Measurements from ENCODE around the gene MECR.

The MECR gene

DNA sequence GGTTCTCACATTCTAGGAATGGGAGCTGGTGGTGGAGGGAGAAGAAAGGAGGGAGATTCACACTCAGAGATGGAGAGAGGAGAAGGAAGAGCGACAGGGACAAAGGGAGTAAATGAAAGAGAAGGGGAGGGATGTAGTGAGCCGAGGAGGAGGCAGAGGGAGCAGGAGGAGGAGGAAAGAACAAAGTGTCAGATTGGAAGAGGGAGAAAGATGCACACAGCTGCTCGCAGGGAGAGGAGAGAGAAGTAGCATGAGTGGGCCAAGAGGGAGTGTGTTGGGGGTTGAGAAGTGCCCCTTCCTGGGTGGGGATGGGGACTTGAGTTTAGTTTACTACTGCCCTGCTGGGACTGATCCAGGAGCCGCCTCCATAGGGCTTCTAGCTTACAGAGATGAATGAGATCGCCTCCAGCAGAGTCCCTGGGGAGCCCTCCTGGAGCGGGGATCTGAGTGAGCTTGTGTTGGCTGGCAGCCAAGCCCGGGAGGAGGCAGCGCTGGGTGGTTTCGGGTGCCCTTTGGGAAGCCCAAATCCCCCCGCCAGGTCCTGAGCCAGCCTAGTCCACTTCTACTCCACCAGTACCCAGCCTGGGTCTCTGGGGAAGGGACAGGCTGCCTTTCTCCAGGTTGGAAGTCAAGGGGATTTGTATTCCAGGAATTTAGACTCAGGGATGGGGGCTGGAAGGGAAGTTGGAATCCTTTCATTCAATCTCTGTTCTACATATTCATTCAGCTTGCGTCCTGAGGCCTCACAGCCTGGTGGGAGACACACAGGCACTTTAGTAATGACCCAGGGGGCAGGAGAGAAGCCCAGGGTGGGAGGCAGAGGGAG, 26.5 kb upstream of the MECR start:
- DNase-seq = peak in 3 of 10 donors; percentile 76 to 86 (median 81)
- intact Hi-C loops (cut with DNase I) = no loop called here

DNA sequence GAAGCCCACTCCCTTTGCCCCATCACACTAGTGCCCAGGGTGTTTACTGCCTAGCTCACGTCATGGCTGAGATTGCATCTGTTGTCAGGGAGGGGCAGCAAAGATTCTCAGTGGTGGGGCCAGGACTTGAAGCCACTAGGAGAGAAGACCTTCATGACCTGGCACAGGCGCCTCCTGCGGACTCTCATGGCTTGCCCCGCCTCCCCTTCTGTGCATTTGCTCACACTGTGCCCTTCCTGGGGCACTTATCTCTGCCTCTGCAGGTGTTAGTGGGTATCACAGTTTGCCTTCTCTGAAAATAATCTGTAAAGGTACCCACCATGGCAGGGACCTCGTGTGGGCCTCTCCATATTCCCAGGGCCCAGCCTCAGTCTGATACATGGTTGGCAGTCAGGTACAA, 25.7 kb upstream of the MECR start:
- intact Hi-C loops (cut with DNase I) = no loop called here
- peak in 2 of 10 donors; percentile 9 to 35 for DNase-seq

DNA sequence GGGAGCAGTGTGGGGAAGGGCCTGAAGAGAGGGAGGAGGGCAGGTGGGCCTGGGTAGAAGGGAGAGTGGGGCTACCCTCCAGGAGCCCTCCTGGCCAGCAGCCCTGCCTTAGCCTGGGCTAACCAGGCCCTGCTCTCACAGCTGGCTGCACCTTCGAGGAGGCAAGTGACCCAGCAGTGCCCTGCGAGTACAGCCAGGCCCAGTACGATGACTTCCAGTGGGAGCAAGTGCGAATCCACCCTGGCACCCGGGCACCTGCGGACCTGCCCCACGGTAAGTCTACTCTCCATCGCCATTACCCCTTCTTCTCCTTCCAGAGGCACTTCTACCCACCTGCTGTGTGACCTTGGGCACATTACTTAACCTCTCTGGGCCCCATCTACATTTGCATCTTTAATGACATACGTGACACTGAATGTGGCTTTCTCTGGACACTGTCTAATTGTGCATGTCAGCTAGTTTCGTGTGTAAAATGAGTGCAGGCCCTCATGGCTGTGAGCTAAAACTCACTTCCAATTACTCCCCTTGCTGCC, 24.5 kb upstream of the MECR start:
- intact Hi-C loops (cut with DNase I) = no loop called here
- peak in 2 of 10 donors; percentile 9 to 27 for DNase-seq

DNA sequence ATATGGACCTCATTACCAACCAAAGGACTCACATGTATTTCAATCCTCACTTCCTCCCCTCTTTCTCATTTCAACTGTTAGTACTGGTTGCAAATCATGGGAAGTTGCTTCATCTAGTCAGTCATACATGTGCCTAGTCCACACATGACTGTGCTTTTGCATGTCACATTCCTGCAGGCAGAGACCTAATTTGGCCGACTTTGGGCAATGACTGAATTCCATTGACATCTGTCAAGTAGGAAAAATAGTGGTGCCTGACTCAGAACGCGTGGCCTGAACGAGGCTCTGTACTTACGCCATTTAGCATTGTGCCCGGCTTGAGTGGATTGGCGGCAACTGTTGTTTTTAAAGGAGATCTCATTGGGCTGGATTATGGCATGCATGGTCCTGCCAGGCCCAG, 23.6 kb upstream of the MECR start:
- intact Hi-C loops (cut with DNase I) = no loop called here
- DNase-seq = peak in 1 of 10 donors; percentile 25

DNA sequence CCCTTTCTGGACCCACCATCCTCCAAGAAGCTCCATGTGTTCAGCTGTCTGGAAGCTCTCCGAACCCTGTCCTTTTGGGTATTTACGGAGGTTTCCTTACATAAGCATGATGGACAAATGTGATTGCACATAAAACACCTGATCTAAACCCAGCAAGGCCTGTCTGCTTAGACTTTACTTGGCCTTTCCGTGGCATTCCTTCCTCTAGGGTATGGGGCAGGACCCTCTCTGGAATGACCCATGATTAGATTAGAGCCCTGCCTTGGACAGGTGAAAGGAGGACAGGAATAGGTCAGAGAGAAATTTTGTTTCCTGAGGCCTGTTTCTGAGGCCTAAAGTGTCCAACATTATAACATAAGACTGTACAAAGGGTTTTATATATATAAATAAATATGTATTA, 22.4 kb upstream of the MECR start:
- intact Hi-C loops (cut with DNase I) = no loop called here
- DNase-seq = no peak

DNA sequence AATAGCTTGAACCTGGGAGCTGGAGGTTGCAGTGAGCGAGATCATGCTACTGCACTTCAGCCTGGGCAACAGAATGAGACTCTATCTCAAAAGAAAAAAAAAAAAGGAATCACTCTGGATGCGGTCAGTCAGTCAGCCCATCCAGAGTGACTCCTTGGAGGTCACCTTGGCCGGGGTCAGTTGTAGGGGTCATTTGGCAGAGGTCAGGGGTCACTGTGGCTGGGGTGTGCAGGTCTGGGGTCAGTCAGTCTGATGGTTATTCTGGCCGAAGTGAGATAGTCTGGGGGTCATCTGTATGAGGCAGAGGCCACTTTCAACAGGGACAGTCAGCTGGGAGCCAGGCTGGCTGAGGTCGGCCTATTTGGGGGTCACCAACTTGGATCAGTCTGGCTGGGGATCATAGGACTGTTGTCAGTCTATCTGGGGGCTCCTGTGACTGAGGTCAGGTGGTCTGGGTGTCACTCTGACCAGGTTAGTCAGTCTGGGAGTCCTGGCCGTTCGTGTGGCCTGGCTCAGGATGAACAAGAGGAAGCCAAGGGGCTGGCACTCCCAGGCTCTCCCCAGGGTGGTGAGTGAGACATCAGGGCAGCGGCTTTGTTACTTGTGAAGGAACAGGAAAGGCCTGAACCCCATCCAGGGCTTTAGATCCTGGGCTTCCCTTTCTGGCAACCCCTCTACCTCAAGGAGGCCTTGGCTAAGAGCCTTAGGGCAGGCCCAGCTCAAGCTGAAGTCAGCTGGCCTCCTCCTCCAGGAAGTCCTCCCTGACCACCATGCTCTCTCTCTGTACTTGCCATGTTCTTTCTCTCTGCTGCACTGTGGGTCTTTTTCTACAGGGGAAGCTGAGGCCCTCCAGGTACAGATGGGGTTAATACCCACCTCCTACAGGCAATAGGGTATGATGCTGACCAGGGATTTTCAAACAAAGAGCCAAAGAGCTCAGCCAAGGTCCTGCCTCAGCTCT, 20.7 kb upstream of the MECR start:
- intact Hi-C loops (cut with DNase I) = no loop called here
- peak in 1 of 10 donors; percentile 46 for DNase-seq

DNA sequence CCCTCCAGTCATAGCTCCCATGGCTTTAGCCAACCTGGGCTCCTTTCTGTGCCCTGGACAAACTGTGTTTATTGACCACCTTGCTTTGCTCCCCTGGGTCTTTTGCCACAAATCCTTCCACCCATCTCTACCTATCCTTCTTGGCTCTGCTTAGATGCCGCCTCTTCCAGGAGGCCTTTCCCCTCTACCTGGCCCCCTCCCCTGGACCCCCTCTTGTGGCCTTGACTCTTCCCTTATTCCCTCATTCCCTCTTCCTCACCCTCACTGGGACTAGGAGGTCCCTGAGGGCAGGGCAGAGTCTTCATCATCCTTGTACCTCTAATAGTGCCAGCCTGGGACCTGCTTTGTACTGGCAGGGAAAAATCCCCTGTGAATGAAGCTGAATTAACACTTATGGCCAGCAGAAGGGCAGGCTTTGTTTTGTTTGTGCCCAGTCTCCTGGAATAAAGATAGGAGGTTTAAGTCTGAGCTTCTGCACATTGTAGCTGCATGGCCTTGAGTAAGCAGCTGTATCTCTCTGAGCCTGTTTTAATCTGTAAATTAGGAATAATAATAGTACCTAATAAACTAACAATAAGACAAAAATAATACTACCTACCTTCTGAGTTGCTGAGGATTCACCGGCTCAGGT, 19.3 kb upstream of the MECR start:
- intact Hi-C loops (cut with DNase I) = loop anchor here (10.0 kb wide), 1 partner anchor 455 kb away; no protein-coding TSS in a partner anchor
- DNase-seq = no peak

DNA sequence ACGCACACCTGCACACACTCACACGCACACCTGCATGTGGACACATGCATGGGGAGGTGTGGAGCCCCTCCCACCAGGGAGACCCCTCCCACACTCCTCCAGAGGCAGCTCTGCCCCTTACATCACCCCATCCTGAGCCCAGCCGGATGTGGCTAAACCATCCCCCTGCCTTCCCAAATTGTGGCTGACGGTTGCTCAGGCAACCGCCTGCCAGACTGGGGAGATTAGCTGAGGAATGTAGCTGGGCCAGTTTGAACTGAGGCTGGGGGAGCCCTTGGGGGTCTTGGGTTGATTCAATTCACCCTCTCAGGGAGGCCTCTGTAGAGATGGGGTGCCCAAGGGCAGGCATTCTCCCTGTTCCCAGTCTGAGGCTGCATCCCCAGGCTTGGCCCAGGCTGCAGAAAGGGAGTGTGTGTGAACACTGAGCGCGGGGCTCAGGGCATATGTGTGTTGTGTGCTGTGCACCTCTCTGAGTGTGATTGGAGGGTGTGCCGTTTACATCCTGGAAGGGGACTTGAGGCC, 18.5 kb upstream of the MECR start:
- intact Hi-C loops (cut with DNase I) = loop anchor here (10.0 kb wide), 1 partner anchor 456 kb away; no protein-coding TSS in a partner anchor
- DNase-seq = peak in 1 of 10 donors; percentile 62

DNA sequence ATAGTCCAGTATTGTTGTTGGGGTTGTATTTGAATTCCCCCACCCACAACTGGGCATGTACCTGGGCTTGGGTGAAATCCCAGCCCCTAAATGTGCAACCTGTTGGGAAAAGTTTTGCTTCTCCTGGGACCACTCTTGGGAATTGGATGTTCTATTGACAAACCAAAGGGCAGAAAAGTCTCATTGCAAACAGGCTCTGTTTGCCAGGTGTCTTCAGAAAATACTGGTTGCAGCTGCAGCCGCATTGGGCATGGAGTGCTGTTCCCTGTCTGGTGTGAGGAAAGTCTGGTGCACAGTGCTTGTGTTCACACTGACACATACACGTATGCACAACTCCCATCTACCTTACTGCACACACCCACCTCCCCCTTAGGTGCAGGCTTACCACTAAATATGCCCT, 17.7 kb upstream of the MECR start:
- intact Hi-C loops (cut with DNase I) = loop anchor here (10.0 kb wide), 1 partner anchor 456 kb away; no protein-coding TSS in a partner anchor
- no peak for DNase-seq

DNA sequence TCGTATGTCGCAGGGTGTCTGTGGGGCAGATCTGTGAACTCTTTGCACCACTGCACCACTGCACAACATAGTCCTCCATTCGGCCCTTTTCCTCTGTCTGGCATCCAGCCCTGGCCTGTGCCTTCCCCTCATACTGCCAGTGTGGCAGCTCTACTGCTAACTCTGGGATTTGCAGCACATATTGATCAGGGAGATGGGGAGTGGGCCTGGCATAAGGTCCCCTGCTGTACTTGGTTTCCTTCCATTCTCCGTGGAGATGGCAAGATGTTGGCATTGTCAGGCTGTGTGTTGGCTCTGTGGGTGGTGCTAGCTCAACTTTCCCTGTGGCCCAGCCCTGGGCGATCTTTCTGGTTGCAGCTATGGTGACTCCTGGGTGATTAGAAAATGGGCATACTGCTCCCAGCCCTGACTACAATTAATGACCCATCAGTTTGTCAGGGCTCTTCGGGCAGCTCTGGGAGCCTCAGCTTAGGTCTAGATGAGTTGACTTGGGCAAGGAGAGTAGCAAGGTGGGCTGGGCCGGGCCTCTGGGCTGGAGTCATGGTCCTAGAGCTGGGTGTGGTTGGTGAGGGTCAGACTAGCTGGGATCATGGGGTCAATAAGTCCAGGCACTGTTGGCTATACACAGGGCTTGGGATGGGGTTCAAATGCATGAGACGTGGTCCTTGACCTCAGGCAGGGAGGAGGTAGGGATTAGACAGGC, 17.0 kb upstream of the MECR start:
- intact Hi-C loops (cut with DNase I) = loop anchor here (10.0 kb wide), 1 partner anchor 457 kb away; no protein-coding TSS in a partner anchor
- no peak for DNase-seq

DNA sequence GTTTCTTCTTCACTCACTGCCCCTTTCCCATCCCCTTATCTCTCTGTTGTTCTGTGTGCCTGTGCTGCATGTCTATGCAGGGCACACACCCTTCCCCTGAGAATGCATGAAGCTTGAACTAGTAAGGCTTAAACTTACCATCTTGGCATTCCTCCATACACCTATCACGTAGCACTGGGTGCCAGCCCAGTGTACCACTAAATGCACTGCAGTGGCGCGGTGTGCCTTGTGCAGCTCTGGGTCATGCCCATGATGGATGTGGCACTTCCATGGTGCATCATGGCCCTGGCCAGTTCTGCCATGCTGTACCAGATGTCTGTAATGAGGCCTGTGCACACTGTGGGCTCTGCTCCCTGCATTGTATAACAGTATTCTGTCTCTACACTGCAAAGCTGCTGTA, 16.3 kb upstream of the MECR start:
- intact Hi-C loops (cut with DNase I) = loop anchor here (10.0 kb wide), 1 partner anchor 458 kb away; no protein-coding TSS in a partner anchor

DNA sequence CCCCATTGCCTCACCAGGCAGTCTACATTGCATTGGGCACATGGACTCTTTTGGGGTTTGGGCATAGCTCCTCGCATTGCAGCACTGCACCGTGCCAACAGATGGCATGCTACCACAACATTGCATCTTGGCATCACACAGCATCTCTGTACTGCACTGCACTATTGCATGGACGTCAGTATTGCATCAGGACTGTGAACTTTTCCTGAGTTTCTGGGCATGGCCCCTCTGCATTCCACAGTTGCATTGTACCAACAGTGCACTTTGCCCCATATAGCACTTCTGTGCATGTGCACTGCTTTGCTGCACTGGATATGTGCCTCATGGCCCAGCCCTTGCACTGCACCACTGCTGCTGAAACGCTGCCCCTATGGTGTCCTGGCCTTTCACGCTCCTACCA, 15.1 kb upstream of the MECR start:
- DNase-seq = peak in 8 of 10 donors; percentile 54 to 93 (median 60)
- intact Hi-C loops (cut with DNase I) = loop anchor here (10.0 kb wide), 1 partner anchor 459 kb away; no protein-coding TSS in a partner anchor

More for the DNA sequence above, 16.3 kb upstream of the MECR start:
- no peak for DNase-seq

DNA sequence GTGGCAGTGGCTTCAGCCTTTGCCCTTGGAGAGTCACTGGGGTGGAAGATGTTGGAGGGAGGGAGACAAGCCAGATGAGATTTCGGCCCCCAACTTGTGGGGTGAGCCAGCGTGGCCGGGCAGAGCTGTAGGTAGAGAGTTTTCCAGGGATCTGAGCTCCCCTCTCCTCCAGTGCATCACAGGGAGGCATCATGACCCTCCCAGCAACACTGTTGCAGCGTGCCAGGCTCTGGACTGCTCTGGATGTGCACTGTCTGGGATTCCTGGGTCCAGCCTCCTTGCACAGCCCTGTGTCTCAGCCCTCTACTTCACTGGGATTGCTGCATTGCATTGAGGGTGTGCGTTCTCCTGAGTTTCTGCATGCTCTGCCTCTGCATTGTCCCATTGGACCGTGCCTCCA, 14.5 kb upstream of the MECR start:
- no peak for DNase-seq
- intact Hi-C loops (cut with DNase I) = loop anchor here (10.0 kb wide), 1 partner anchor 460 kb away; no protein-coding TSS in a partner anchor

DNA sequence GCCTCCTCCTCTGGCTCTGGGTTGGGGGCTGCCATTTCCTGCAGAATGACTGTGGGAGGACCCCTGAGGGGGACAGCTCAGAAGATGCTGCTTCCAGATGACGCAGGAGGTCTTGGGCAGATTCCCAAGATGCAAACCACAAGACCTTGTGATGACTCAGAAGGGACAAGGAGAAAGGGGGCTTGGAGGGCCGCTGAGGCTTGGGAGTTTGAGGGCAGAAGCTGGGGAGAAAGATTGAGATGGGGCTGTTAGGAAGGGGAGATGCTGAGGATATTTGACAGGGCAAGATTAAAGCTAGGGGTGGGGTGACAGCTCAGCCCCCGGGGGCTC, 13.1 kb upstream of the MECR start:
- no peak for DNase-seq
- intact Hi-C loops (cut with DNase I) = loop anchor here (10.0 kb wide), 1 partner anchor 461 kb away; no protein-coding TSS in a partner anchor

DNA sequence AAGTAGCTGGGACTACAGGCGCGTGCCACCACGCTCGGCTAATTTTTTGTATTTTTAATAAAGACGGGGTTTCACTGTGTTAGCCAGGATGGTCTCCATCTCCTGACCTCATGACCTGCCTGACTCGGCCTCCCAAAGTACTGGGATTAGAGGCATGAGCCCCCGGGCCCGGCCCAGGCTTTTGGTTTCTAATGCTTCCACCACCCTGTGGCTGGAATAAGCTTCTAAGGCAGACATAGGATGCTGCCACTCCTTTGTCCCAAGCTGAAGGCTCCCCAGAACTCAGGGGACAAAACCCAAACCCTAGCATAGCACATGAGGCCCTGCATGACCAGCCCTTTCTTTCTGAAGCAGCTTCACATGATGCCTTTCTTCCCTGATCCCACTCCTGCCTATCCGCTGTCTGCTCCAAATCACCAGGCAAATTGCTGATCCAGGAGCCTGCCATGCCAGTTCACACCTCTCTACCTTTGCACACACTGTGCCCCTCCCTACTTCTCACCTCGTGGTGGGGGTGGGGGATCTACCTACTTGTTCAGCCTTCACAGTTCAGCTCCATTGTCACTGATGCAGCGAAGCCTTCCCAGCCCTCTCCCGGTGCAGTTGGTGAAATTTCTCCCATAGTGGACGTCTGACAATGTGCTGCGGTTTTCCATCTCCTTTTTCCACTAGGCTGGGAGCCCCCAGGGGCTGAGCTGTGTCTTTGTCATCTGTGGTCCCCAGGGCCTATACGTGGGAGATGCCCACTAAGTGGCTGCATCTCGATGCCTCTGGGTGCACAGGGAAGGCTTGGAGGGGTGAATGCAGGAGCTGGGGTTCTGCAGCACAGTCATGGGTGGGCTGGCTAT, 12.5 kb upstream of the MECR start:
- intact Hi-C loops (cut with DNase I) = loop anchor here (10.0 kb wide), 1 partner anchor 462 kb away; no protein-coding TSS in a partner anchor

DNA sequence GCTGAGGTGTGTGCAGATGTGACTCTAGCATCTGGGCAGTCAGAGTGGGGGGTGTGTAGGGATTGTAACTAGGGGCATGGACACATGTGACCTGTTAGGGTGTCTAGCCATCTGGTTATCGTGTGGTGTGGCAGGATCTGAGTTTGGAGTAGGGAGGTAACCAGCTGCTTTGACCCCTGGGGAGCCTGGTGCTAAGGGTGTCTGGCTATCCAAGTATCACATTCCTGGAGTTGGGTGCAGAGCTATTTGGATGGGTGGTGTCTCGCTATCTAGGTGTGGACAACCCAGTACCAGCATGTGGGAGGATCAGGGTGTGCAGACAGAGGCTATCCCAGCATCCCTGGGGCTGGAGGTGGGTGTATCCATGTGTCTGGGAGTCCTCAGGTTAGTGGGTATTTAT, 10.3 kb upstream of the MECR start:
- no peak for DNase-seq
- intact Hi-C loops (cut with DNase I) = loop anchor here (10.0 kb wide), 1 partner anchor 464 kb away; no protein-coding TSS in a partner anchor

More for the DNA sequence above, 12.5 kb upstream of the MECR start:
- DNase-seq = no peak

DNA sequence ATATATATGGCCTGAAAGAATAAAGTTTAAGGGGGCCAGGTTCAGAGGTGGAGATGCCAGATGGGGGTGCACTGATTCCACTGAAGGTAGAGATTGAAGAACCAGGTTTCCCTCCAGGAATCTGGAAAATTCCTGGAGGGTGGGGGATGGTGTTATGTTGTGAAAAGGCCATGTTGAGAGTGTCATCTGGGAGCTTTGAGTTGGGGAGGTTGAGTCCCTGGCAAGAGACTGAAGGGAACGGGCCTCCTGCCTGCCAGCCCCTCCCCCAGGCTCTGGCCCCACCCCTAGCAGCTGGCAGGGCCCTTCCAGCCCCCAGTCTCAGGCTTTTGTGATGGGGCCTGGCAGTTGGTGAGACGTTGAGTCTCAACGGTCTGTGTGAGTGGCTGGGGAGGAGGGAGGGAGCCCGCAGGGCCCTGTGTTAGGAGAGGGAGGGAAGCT, 9.7 kb upstream of the MECR start:
- no peak for DNase-seq
- intact Hi-C loops (cut with DNase I) = loop anchor here (10.0 kb wide), 1 partner anchor 464 kb away; no protein-coding TSS in a partner anchor

DNA sequence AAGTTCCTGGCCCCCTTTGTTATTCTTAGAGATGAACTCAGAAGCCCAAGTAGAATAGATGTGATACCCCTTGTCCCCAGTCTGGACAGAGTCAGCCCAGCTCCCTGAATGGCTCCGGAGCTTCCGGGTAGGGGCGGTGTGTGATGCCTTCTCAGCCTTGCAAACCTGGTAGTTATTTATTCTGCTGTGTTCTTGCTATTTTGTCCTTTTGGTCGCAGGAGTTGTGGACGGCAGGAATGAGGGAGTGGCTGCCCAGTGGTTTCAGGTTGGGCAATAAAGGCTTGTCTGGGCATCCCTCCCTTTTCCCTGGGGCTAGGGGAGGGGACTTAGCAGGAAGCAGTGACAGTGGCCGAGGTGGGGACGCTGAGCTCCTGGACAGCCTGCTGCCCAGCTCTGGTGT, 8.4 kb upstream of the MECR start:
- intact Hi-C loops (cut with DNase I) = loop anchor here (2.0 to 10.0 kb wide), 4 partner anchors 848 to 1536 kb away; no protein-coding TSS in a partner anchor

More for the DNA sequence above, 8.4 kb upstream of the MECR start:
- no peak for DNase-seq

All from posterior cingulate gyrus (tissue), 11 donors.